NT2/D1 (cell line): Measurements from ENCODE around the gene COL23A1.

Source experiments
- SUZ12 ChIP-seq: IDR thresholded peaks from 2 replicates; pipeline ENCODE4 v1.6.1; 2011; ENCODE audit not compliant: insufficient read length, insufficient read depth; ENCODE audit errors: extremely low read depth
- YY1 ChIP-seq: IDR thresholded peaks from 2 replicates; pipeline ENCODE4 v1.6.1; 2011; ENCODE audit not compliant: insufficient read length, insufficient read depth
- ZNF274 ChIP-seq: IDR thresholded peaks from 2 replicates; pipeline ENCODE4 v1.6.1; 2011; ENCODE audit warnings: mild to moderate bottlenecking, low read depth, low read length

GRCh38 chr5:178449163-178450070 is 140.8 kb downstream of the COL23A1 start:
- TF ChIP-seq YY1 (no peak), ZNF274 (no peak), SUZ12 (no peak)
